NCI-H524 treated with DMSO at 0.1 percent for 48 hours (cell line): ENCODE data around the gene DDR2.
"Not testable (repeated sequence)": the region's sequence is repeated elsewhere in the genome, so short reads cannot be mapped to it uniquely, and the experiment has no call there.

Experiments used
- DNase-seq: peaks from one replicate; lab custom pipeline; 2025; lab: John Stamatoyannopoulos, UW

DDR2 gene

GRCh38 chr1:162779043-162779442, 146.8 kb downstream of the DDR2 start:
- no peak for DNase-seq

GRCh38 chr1:162782671-162783070, 150.4 kb downstream of the DDR2 start:
- DNase-seq: no peak

- DNase-seq: not testable (repeated sequence)
Observed at GRCh38 chr1:162784926-162785325, 152.7 kb downstream of the DDR2 start.

- not testable (repeated sequence) for DNase-seq
Observed at GRCh38 chr1:162788783-162789182, 156.5 kb downstream of the DDR2 start.

- DNase-seq: peak; percentile 68
Observed at GRCh38 chr1:162790303-162790984, 158.2 kb downstream of the DDR2 start, which contains the start of gene HSD17B7. Gene HSD17B7, plus strand, starts transcription at chr1:162790702. Its CDS starts 99 bp downstream, at chr1:162790801.

GRCh38 chr1:162790985-162791357, 158.7 kb downstream of the DDR2 start:
- not testable (repeated sequence) for DNase-seq

- not testable (repeated sequence) for DNase-seq
Observed at GRCh38 chr1:162794284-162794683, 162.0 kb downstream of the DDR2 start.

GRCh38 chr1:162796617-162797279, 164.5 kb downstream of the DDR2 start:
- not testable (repeated sequence) for DNase-seq

GRCh38 chr1:162799995-162800830, 167.9 kb downstream of the DDR2 start:
- DNase-seq: peak; percentile 9

GRCh38 chr1:162807503-162807902, 175.2 kb downstream of the DDR2 start:
- not testable (repeated sequence) for DNase-seq

- DNase-seq: not testable (repeated sequence)
Observed at GRCh38 chr1:162812357-162812756, 180.1 kb downstream of the DDR2 start.

- DNase-seq: not testable (repeated sequence)
Observed at GRCh38 chr1:162818136-162818535, 185.9 kb downstream of the DDR2 start.

GRCh38 chr1:162818666-162819065, 186.4 kb downstream of the DDR2 start:
- DNase-seq: not testable (repeated sequence)

GRCh38 chr1:162822391-162823200, 190.3 kb downstream of the DDR2 start:
- peak; percentile 36 for DNase-seq

GRCh38 chr1:162823231-162823630, 191.0 kb downstream of the DDR2 start:
- DNase-seq: no peak

GRCh38 chr1:162823771-162824525, 191.7 kb downstream of the DDR2 start:
- no peak for DNase-seq

GRCh38 chr1:162829268-162829667, 197.0 kb downstream of the DDR2 start:
- DNase-seq: no peak

GRCh38 chr1:162832470-162832869, 200.2 kb downstream of the DDR2 start:
- no peak for DNase-seq

- DNase-seq: no peak
Observed at GRCh38 chr1:162835157-162835899, 203.1 kb downstream of the DDR2 start.
